Pancreas (tissue), 10 donors: Measurements from ENCODE around the gene IFT57. TPM values are rescaled to one million over a fixed set of nuclear protein-coding genes. Genes with fewer than 3 reads are reported as not detected.

ENCODE experiments used
- ATAC-seq, 4 donors: fragments of 200-7000 bp; cut with Tn5 transposase; one replicate each; pipeline versions ENCODE4 v1.8.0 to v1.9.1; 2020; ENCODE audit warnings: mild to moderate bottlenecking in 4 of 4, moderate library complexity in 4 of 4
- DNase-seq, 6 donors: peaks; one replicate each; pipeline ENCODE4 v3.0.0-alpha.2; 2020
- FAIRE-seq: peaks from 2 replicates; lab custom pipeline; 2012; peaks lifted over from hg19 to GRCh38; lab: Jason Lieb, UNC
- H3K27ac ChIP-seq, 4 donors: fragments of 200-600 bp; sonication (generic); 1 replicate in 3 of 4; 2 replicates in 1 of 4; pipeline versions ENCODE4 v1.5.0 to v1.8.0; 2020
- H3K27me3 ChIP-seq, 4 donors: fragments of 200-600 bp; one replicate each; pipeline ENCODE4 v1.8.0; 2021
- H3K36me3 ChIP-seq, 3 donors: fragments of 200-600 bp; sonication (generic) in 1 of 3; one replicate each; pipeline versions ENCODE4 v1.5.0 to v1.8.0; 2020 to 2021
- H3K4me1 ChIP-seq, 3 donors: fragments of 200-600 bp; one replicate each; pipeline ENCODE4 v1.8.0; 2021
- H3K4me3 ChIP-seq, 4 donors: fragments of 200-600 bp; sonication (generic) in 2 of 4; one replicate each; pipeline versions ENCODE4 v1.5.0 to v1.8.0; 2020 to 2021
- H3K9me3 ChIP-seq, 4 donors: fragments of 200-600 bp; one replicate each; pipeline ENCODE4 v1.8.0; 2021
- WGBS, 2 donors: extraction: QIAGEN DNeasy Blood & Tissue Kit; methylation state at CpG; one replicate each; pipeline ENCODE4 v1.1.7; 2013; 5-methylcytosine and 5-hydroxymethylcytosine counted together
- intact Hi-C, 3 donors: fragments of 100-400 bp; cut with DNase I; formaldehyde crosslinking; loops; one replicate each; pipeline versions ENCODE4 v1.11.1 to v1.14.2; 2022
- polyA plus RNA-seq, 2 donors: library from polyadenylated mRNA; stranded (reverse); fragments of 200-250 nt; gene quantifications; one replicate each; pipeline ENCODE4 v1.2.3, GENCODE V29; 2013
- total RNA-seq, 6 donors: library from RNA; stranded (reverse); fragmentation: NEBNext Ultra II Directional in 4 of 6; extraction: Animal tissue kit (Norgen Biotek cat#: 25700) in 4 of 6; gene quantifications; one replicate each; pipeline versions ENCODE4 v1.2.1 to v1.2.4, GENCODE V29; 2021 to 2023
- TF ChIP-seq, protein P1 (sequence below), 4 donors: fragments of 200-600 bp; sonication (generic) in 3 of 4; IDR thresholded peaks; one replicate each; pipeline versions ENCODE4 v1.5.0 to v1.8.0; 2021; ENCODE audit warnings: antibody characterized with exemption in 4 of 4
- donor health status: healthy with polysubstance abuse.
- donor health status: DM: no; HTN: no; CAD: no; lungs with moderate emphysema.
- donor health status: DM: no; HTN: no; CAD: no.
- donor health status: control.
- donor health status: control.
- donor health status: Bipolar disorder and iron deficiency.
- donor health status: DM: yes; HTN: yes; CAD: no.
- donor health status: DM: no; HTN: no; CAD: no.
- donor health status: DM: no; HTN: no; CAD: no.
- donor health status: DM: yes; HTN: yes; CAD: no.

The IFT57 gene
- total and polyA plus RNA-seq, 8 donors = 10.4 to 40.2 (median 30.3) TPM

GRCh38 chr3:108134555-108134880, 87.7 kb downstream of the IFT57 start:
- TF ChIP-seq, protein P1, sequence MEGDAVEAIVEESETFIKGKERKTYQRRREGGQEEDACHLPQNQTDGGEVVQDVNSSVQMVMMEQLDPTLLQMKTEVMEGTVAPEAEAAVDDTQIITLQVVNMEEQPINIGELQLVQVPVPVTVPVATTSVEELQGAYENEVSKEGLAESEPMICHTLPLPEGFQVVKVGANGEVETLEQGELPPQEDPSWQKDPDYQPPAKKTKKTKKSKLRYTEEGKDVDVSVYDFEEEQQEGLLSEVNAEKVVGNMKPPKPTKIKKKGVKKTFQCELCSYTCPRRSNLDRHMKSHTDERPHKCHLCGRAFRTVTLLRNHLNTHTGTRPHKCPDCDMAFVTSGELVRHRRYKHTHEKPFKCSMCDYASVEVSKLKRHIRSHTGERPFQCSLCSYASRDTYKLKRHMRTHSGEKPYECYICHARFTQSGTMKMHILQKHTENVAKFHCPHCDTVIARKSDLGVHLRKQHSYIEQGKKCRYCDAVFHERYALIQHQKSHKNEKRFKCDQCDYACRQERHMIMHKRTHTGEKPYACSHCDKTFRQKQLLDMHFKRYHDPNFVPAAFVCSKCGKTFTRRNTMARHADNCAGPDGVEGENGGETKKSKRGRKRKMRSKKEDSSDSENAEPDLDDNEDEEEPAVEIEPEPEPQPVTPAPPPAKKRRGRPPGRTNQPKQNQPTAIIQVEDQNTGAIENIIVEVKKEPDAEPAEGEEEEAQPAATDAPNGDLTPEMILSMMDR (IDR thresholded peaks at IDR 0.05) = no peak
- ATAC-seq (no peak), DNase-seq (no peak), FAIRE-seq (no peak)
- Histone ChIP-seq H3K27ac (peak overlapping the region in 1 of 4 donors; percentile 75), H3K36me3 (no peaks in the 10 kb centered on the region), H3K9me3 (no peaks in the 10 kb centered on the region), H3K4me1 (peaks cover 0 to 26% (median 0%) of the 10 kb centered on the region in 3 donors), H3K27me3 (no peaks in the 10 kb centered on the region), H3K4me3 (no peak overlapping the region)
- intact Hi-C loops = no loop called here
- WGBS, 2 donors = 61 to 70% methylated on average over 1 of the region's 1 CpG

GRCh38 chr3:108133858-108134554, 88.2 kb downstream of the IFT57 start:
- Histone ChIP-seq H3K36me3 (no peaks in the 10 kb centered on the region), H3K27me3 (no peaks in the 10 kb centered on the region), H3K4me1 (peaks cover 0 to 26% (median 0%) of the 10 kb centered on the region in 3 donors), H3K9me3 (no peaks in the 10 kb centered on the region), H3K27ac (peak overlapping the region in 2 of 4 donors; percentile 75 to 78), H3K4me3 (no peak overlapping the region)
- 60 to 65% methylated on average over 5 of the region's 5 CpGs for WGBS, 2 donors
- ATAC-seq (no peak), DNase-seq (no peak), FAIRE-seq (no peak)
- intact Hi-C loops = no loop called here
- TF ChIP-seq, protein P1 (IDR thresholded peaks at IDR 0.05) = no peak

- H3K27ac ChIP-seq = peak overlapping the region in 2 of 4 donors; percentile 75 to 78
These were observed 89.2 kb downstream of the IFT57 start for GRCh38 chr3:108133048-108133369.

GRCh38 chr3:108131475-108132134, 90.6 kb downstream of the IFT57 start:
- TF ChIP-seq, protein P1 (IDR thresholded peaks at IDR 0.05) = no peak
- H3K4me1 ChIP-seq = peaks cover 0 to 26% (median 0%) of the 10 kb centered on the region in 3 donors

More at GRCh38 chr3:108133048-108133369, 89.2 kb downstream of the IFT57 start:
- Histone ChIP-seq H3K36me3 (no peaks in the 10 kb centered on the region), H3K9me3 (no peaks in the 10 kb centered on the region), H3K4me1 (peaks cover 0 to 26% (median 0%) of the 10 kb centered on the region in 3 donors), H3K4me3 (no peak overlapping the region), H3K27me3 (no peaks in the 10 kb centered on the region)
- TF ChIP-seq, protein P1 (IDR thresholded peaks at IDR 0.05) = no peak
- FAIRE-seq (no peak), ATAC-seq (peak in 1 of 4 donors; percentile 5), DNase-seq (no peak)
- intact Hi-C loops = no loop called here

More at GRCh38 chr3:108131475-108132134, 90.6 kb downstream of the IFT57 start:
- no peaks in the 10 kb centered on the region for H3K36me3 ChIP-seq
- peak overlapping the region in 2 of 4 donors; percentile 75 to 78 for H3K27ac ChIP-seq
- intact Hi-C loops = no loop called here
- no peaks in the 10 kb centered on the region for H3K27me3 ChIP-seq
- DNase-seq (no peak), FAIRE-seq (no peak), ATAC-seq (no peak)
- WGBS, 2 donors = 79 to 83% methylated on average over 9 of the region's 9 CpGs
- H3K4me3 ChIP-seq = no peak overlapping the region
- no peaks in the 10 kb centered on the region for H3K9me3 ChIP-seq
